Measurements from ENCODE around the gene SDCCAG8. TPM values are rescaled to one million over a fixed set of nuclear protein-coding genes. Genes with fewer than 3 reads are reported as not detected.
A peak's percentile ranks its signal among the peaks of the same experiment; 100 is the strongest.

The SDCCAG8 gene
- total and polyA plus RNA-seq, 2 donors: 35.6 to 44.2 TPM

DNA sequence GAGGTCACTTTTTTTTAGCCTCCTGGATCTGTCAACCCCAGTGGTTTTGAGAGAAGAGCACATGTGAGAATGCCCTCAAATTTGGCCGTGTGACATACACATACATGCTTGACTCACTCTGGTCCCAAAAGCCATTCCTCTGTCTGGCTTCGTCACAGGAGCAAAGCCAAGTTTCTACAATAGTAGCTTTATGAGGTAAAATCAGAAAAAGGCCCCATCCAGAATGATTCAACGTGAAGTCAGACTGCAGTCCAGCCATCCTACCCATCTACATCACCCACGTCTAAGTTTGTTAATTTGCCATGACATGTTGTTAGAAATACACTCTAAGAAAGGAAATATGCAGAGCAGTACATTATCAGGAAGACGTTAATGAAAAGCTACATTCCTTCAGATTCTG lies 245.2 kb downstream of the SDCCAG8 start:
- Histone ChIP-seq H3K9me3 (ENCODE audit: control insufficient read depth in 2 of 2, insufficient read depth in 1 of 2, low read length in 1 of 2) (no peaks in the 10 kb centered on the region), H3K4me3 (ENCODE audit: low read length in 2 of 2) (no peak overlapping the region), H3K27me3 (ENCODE audit: control insufficient read depth in 2 of 2, insufficient read depth in 1 of 2, low read length in 1 of 2) (no peaks in the 10 kb centered on the region), H3K4me1 (ENCODE audit: control insufficient read depth in 2 of 2, insufficient read depth in 2 of 2, low read length in 2 of 2) (peaks cover 0 to 12% of the 10 kb centered on the region in 2 donors), H3K36me3 (ENCODE audit: control insufficient read depth in 2 of 2, insufficient read depth in 2 of 2, low read length in 1 of 2) (peaks cover 8% of the 10 kb centered on the region in 2 donors), H3K27ac (ENCODE audit: low read depth in 1 of 2, low read length in 1 of 2) (no peak overlapping the region)
- no peak for DNase-seq (ENCODE audit: low read depth in 6 of 9, low spot score in 9 of 9)
- WGBS: 95% methylated on average over 5 of the region's 5 CpGs

DNA sequence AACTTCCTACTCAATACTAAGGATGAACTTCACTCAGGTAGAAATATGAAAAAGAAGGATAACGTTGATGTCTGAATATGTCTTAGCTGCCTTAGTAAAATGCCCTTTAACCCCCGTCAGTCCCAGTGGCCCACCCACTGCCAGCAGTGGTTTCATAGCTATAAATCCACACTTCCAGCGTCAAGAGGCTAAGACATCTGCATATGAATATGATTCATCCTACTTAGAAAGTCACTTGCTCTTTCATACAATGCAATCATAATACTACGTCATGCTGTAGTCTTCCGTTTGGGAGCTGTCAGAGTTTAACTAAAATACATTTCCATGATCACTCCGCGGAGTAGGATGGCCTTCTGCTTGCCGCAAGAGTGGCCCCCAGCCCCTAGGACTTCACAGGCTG lies 247.3 kb downstream of the SDCCAG8 start:
- Histone ChIP-seq H3K9me3 (ENCODE audit: control insufficient read depth in 2 of 2, insufficient read depth in 1 of 2, low read length in 1 of 2) (no peaks in the 10 kb centered on the region), H3K4me1 (ENCODE audit: control insufficient read depth in 2 of 2, insufficient read depth in 2 of 2, low read length in 2 of 2) (peaks cover 10 to 30% of the 10 kb centered on the region in 2 donors), H3K36me3 (ENCODE audit: control insufficient read depth in 2 of 2, insufficient read depth in 2 of 2, low read length in 1 of 2) (peaks cover 0 to 6% of the 10 kb centered on the region in 2 donors), H3K27ac (ENCODE audit: low read depth in 1 of 2, low read length in 1 of 2) (no peak overlapping the region), H3K27me3 (ENCODE audit: control insufficient read depth in 2 of 2, insufficient read depth in 1 of 2, low read length in 1 of 2) (no peaks in the 10 kb centered on the region), H3K4me3 (ENCODE audit: low read length in 2 of 2) (no peak overlapping the region)
- no peak for DNase-seq (ENCODE audit: low read depth in 6 of 9, low spot score in 9 of 9)
- 98% methylated on average over 8 of the region's 8 CpGs for WGBS

- H3K9me3 ChIP-seq (ENCODE audit: control insufficient read depth in 2 of 2, insufficient read depth in 1 of 2, low read length in 1 of 2): no peaks in the 10 kb centered on the region
- H3K36me3 ChIP-seq (ENCODE audit: control insufficient read depth in 2 of 2, insufficient read depth in 2 of 2, low read length in 1 of 2): peaks cover 6 to 9% of the 10 kb centered on the region in 2 donors
- 90% methylated on average over 10 of the region's 10 CpGs for WGBS
- no peak overlapping the region for H3K4me3 ChIP-seq (ENCODE audit: low read length in 2 of 2)
- H3K4me1 ChIP-seq (ENCODE audit: control insufficient read depth in 2 of 2, insufficient read depth in 2 of 2, low read length in 2 of 2): peaks cover 17 to 48% of the 10 kb centered on the region in 2 donors
- DNase-seq (ENCODE audit: low read depth in 6 of 9, low spot score in 9 of 9): no peak
- no peaks in the 10 kb centered on the region for H3K27me3 ChIP-seq (ENCODE audit: control insufficient read depth in 2 of 2, insufficient read depth in 1 of 2, low read length in 1 of 2)
- H3K27ac ChIP-seq (ENCODE audit: low read depth in 1 of 2, low read length in 1 of 2): peak overlapping the region in 1 of 2 donors; percentile 93
Observed at GRCh38 chr1:243505986-243506689, 250.3 kb downstream of the SDCCAG8 start.

- Histone ChIP-seq H3K36me3 (ENCODE audit: control insufficient read depth in 2 of 2, insufficient read depth in 2 of 2, low read length in 1 of 2) (peaks cover 6 to 10% of the 10 kb centered on the region in 2 donors), H3K4me1 (ENCODE audit: control insufficient read depth in 2 of 2, insufficient read depth in 2 of 2, low read length in 2 of 2) (peaks cover 17 to 48% of the 10 kb centered on the region in 2 donors), H3K9me3 (ENCODE audit: control insufficient read depth in 2 of 2, insufficient read depth in 1 of 2, low read length in 1 of 2) (no peaks in the 10 kb centered on the region), H3K4me3 (ENCODE audit: low read length in 2 of 2) (no peak overlapping the region), H3K27me3 (ENCODE audit: control insufficient read depth in 2 of 2, insufficient read depth in 1 of 2, low read length in 1 of 2) (no peaks in the 10 kb centered on the region), H3K27ac (ENCODE audit: low read depth in 1 of 2, low read length in 1 of 2) (peak overlapping the region; percentile 43 to 93)
- DNase-seq (ENCODE audit: low read depth in 6 of 9, low spot score in 9 of 9): peak in 6 of 9 donors; percentile 22 to 75 (median 50)
- 40% methylated on average over 5 of the region's 5 CpGs for WGBS
Observed at GRCh38 chr1:243507001-243507671, 251.3 kb downstream of the SDCCAG8 start.

GRCh38 chr1:243507672-243508302 lies 251.9 kb downstream of the SDCCAG8 start:
- Histone ChIP-seq H3K9me3 (ENCODE audit: control insufficient read depth in 2 of 2, insufficient read depth in 1 of 2, low read length in 1 of 2) (no peaks in the 10 kb centered on the region), H3K27me3 (ENCODE audit: control insufficient read depth in 2 of 2, insufficient read depth in 1 of 2, low read length in 1 of 2) (no peaks in the 10 kb centered on the region), H3K4me3 (ENCODE audit: low read length in 2 of 2) (peak overlapping the region in 1 of 2 donors; percentile 8), H3K27ac (ENCODE audit: low read depth in 1 of 2, low read length in 1 of 2) (peak overlapping the region in 1 of 2 donors; percentile 93), H3K36me3 (ENCODE audit: control insufficient read depth in 2 of 2, insufficient read depth in 2 of 2, low read length in 1 of 2) (peaks cover 6 to 10% of the 10 kb centered on the region in 2 donors), H3K4me1 (ENCODE audit: control insufficient read depth in 2 of 2, insufficient read depth in 2 of 2, low read length in 2 of 2) (peaks cover 17 to 48% of the 10 kb centered on the region in 2 donors)
- DNase-seq (ENCODE audit: low read depth in 6 of 9, low spot score in 9 of 9): no peak
- 62% methylated on average over 8 of the region's 8 CpGs for WGBS

DNA sequence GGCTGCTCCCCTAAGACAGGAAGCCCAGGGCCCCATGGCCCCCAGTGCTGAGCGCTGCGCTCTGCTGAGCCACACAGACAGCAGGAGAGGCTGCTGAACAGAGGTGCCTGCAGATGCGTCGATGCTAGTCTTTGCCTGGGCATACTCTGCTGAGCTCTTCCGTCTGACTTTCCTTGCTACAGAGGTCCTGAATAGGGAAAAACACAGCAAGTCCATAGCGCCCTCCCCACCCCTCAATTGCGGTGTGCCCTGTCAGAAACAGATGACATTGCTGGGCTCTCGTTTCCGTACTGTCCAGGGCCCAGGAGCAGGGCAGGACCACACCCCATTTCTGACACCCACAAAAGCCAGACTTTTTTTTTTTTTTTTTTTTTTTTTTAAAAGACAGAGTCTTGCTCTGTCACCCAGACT lies 252.5 kb downstream of the SDCCAG8 start:
- H3K4me1 ChIP-seq (ENCODE audit: control insufficient read depth in 2 of 2, insufficient read depth in 2 of 2, low read length in 2 of 2): peaks cover 17 to 50% of the 10 kb centered on the region in 2 donors
- H3K36me3 ChIP-seq (ENCODE audit: control insufficient read depth in 2 of 2, insufficient read depth in 2 of 2, low read length in 1 of 2): peaks cover 6 to 10% of the 10 kb centered on the region in 2 donors
- H3K27ac ChIP-seq (ENCODE audit: low read depth in 1 of 2, low read length in 1 of 2): peak overlapping the region; percentile 9 to 93
- H3K27me3 ChIP-seq (ENCODE audit: control insufficient read depth in 2 of 2, insufficient read depth in 1 of 2, low read length in 1 of 2): no peaks in the 10 kb centered on the region
- DNase-seq (ENCODE audit: low read depth in 6 of 9, low spot score in 9 of 9): peak; percentile 59 to 91 (median 73)
- 13% methylated on average over 9 of the region's 9 CpGs for WGBS
- no peaks in the 10 kb centered on the region for H3K9me3 ChIP-seq (ENCODE audit: control insufficient read depth in 2 of 2, insufficient read depth in 1 of 2, low read length in 1 of 2)
- peak overlapping the region in 1 of 2 donors; percentile 8 for H3K4me3 ChIP-seq (ENCODE audit: low read length in 2 of 2)

GRCh38 chr1:243508943-243509342 lies 253.1 kb downstream of the SDCCAG8 start:
- Histone ChIP-seq H3K9me3 (ENCODE audit: control insufficient read depth in 2 of 2, insufficient read depth in 1 of 2, low read length in 1 of 2) (no peaks in the 10 kb centered on the region), H3K27ac (ENCODE audit: low read depth in 1 of 2, low read length in 1 of 2) (peak overlapping the region in 1 of 2 donors; percentile 93), H3K36me3 (ENCODE audit: control insufficient read depth in 2 of 2, insufficient read depth in 2 of 2, low read length in 1 of 2) (peaks cover 6 to 10% of the 10 kb centered on the region in 2 donors), H3K4me3 (ENCODE audit: low read length in 2 of 2) (no peak overlapping the region), H3K4me1 (ENCODE audit: control insufficient read depth in 2 of 2, insufficient read depth in 2 of 2, low read length in 2 of 2) (peaks cover 17 to 50% of the 10 kb centered on the region in 2 donors), H3K27me3 (ENCODE audit: control insufficient read depth in 2 of 2, insufficient read depth in 1 of 2, low read length in 1 of 2) (no peaks in the 10 kb centered on the region)
- peak in 4 of 9 donors; percentile 21 to 53 (median 28) for DNase-seq (ENCODE audit: low read depth in 6 of 9, low spot score in 9 of 9)
- 11% methylated on average over 1 of the region's 1 CpG for WGBS

DNA sequence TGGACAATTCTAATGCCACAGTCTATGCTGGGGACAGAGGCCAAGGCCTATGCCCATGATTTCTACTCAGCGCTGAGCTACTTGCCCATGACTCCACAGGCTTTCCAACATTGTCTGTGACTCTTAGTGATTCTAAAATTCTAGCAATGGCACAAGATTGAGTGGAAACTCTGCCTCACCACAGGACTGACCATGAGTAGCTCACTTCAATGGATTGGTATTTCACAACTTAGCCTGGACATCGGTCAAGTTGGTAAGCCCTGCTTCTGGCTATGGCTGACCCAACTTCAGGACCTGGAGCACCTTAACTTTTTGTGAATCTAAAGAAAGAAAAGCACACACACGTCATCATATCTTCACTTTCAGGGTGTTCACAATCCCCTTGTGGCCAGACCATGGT lies 255.1 kb downstream of the SDCCAG8 start:
- Histone ChIP-seq H3K4me1 (ENCODE audit: control insufficient read depth in 2 of 2, insufficient read depth in 2 of 2, low read length in 2 of 2) (peaks cover 17 to 47% of the 10 kb centered on the region in 2 donors), H3K27me3 (ENCODE audit: control insufficient read depth in 2 of 2, insufficient read depth in 1 of 2, low read length in 1 of 2) (no peaks in the 10 kb centered on the region), H3K36me3 (ENCODE audit: control insufficient read depth in 2 of 2, insufficient read depth in 2 of 2, low read length in 1 of 2) (peaks cover 6 to 10% of the 10 kb centered on the region in 2 donors), H3K4me3 (ENCODE audit: low read length in 2 of 2) (no peak overlapping the region), H3K9me3 (ENCODE audit: control insufficient read depth in 2 of 2, insufficient read depth in 1 of 2, low read length in 1 of 2) (no peaks in the 10 kb centered on the region), H3K27ac (ENCODE audit: low read depth in 1 of 2, low read length in 1 of 2) (no peak overlapping the region)
- WGBS: 99% methylated on average over 3 of the region's 3 CpGs
- DNase-seq (ENCODE audit: low read depth in 6 of 9, low spot score in 9 of 9): no peak
